Measurements from ENCODE around the gene NBEAL2.

Gene NBEAL2

DNA sequence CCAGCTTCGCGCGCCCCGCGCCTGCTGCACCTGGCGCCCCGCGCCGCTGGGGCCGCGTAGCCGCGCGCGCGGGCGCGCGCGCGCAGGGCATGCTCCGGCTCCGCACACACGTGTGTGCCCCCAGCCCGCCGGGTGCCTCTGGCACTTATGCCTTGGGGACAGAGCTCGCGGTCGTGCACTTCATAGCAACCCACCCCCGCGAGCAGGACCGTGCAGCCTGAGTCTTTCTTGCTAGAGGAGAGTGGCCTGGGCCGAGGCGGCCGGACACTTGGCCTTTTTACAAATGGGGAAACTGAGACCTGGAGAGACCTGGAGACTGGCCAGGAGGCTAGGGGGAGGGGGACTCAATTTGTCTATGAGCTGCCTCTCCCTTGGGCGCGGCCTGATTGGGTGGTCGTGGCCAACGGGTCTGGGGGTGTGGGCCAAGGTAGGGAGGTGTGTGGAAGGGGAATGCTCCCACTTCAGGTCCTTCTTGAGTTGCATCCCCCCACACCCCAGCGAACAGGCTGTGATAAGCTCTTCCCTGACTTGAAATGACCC lies 562 bp downstream of the NBEAL2 start:
- TF ChIP-seq, protein P1, sequence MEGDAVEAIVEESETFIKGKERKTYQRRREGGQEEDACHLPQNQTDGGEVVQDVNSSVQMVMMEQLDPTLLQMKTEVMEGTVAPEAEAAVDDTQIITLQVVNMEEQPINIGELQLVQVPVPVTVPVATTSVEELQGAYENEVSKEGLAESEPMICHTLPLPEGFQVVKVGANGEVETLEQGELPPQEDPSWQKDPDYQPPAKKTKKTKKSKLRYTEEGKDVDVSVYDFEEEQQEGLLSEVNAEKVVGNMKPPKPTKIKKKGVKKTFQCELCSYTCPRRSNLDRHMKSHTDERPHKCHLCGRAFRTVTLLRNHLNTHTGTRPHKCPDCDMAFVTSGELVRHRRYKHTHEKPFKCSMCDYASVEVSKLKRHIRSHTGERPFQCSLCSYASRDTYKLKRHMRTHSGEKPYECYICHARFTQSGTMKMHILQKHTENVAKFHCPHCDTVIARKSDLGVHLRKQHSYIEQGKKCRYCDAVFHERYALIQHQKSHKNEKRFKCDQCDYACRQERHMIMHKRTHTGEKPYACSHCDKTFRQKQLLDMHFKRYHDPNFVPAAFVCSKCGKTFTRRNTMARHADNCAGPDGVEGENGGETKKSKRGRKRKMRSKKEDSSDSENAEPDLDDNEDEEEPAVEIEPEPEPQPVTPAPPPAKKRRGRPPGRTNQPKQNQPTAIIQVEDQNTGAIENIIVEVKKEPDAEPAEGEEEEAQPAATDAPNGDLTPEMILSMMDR (IDR thresholded peaks at IDR 0.05; ENCODE audit: extremely low read depth, insufficient read depth, missing control alignments): no peak
- in situ Hi-C loops (cut with MboI; ENCODE audit: low pct_unique_long_range_greater_than_20kb, low sequenced_read_pairs, unreplicated experiment): no loop called here
- DNase-seq (ENCODE audit: low spot score): no peak

GRCh38 chr3:46981932-46982471 lies 2.5 kb downstream of the NBEAL2 start:
- TF ChIP-seq, protein P1 (IDR thresholded peaks at IDR 0.05; ENCODE audit: extremely low read depth, insufficient read depth, missing control alignments): no peak
- no peak for DNase-seq (ENCODE audit: low spot score)
- in situ Hi-C loops (cut with MboI; ENCODE audit: low pct_unique_long_range_greater_than_20kb, low sequenced_read_pairs, unreplicated experiment): no loop called here

DNA sequence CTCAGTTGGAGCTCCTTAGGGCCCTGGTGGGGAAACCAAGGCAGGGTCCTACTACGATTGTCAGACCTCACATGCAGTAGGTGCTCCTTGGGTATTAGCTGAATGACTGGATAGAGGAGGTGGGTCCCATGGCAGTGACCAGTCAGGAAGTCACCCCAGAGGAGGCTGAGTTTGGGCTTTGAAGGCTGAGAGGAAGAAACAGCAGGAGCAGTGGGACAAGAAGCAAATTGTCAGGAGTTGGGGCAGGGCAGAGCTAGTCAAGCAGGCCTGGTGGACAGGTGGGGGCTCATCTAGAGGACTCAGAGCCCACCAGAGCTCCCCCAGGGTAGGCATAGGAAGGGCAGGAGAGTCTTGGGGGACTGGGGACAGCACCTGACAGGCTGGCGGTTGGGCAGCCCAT lies 3.1 kb downstream of the NBEAL2 start:
- in situ Hi-C loops (cut with MboI; ENCODE audit: low pct_unique_long_range_greater_than_20kb, low sequenced_read_pairs, unreplicated experiment): no loop called here
- DNase-seq (ENCODE audit: low spot score): no peak
- TF ChIP-seq, protein P1 (IDR thresholded peaks at IDR 0.05; ENCODE audit: extremely low read depth, insufficient read depth, missing control alignments): no peak

- no peak for DNase-seq (ENCODE audit: low spot score)
- TF ChIP-seq, protein P1 (IDR thresholded peaks at IDR 0.05; ENCODE audit: extremely low read depth, insufficient read depth, missing control alignments): no peak
- in situ Hi-C loops (cut with MboI; ENCODE audit: low pct_unique_long_range_greater_than_20kb, low sequenced_read_pairs, unreplicated experiment): no loop called here
Measured at GRCh38 chr3:46984591-46985459, 5.4 kb downstream of the NBEAL2 start.

GRCh38 chr3:46985588-46985987 lies 6.1 kb downstream of the NBEAL2 start:
- no peak for DNase-seq (ENCODE audit: low spot score)
- TF ChIP-seq, protein P1 (IDR thresholded peaks at IDR 0.05; ENCODE audit: extremely low read depth, insufficient read depth, missing control alignments): no peak
- in situ Hi-C loops (cut with MboI; ENCODE audit: low pct_unique_long_range_greater_than_20kb, low sequenced_read_pairs, unreplicated experiment): no loop called here

DNA sequence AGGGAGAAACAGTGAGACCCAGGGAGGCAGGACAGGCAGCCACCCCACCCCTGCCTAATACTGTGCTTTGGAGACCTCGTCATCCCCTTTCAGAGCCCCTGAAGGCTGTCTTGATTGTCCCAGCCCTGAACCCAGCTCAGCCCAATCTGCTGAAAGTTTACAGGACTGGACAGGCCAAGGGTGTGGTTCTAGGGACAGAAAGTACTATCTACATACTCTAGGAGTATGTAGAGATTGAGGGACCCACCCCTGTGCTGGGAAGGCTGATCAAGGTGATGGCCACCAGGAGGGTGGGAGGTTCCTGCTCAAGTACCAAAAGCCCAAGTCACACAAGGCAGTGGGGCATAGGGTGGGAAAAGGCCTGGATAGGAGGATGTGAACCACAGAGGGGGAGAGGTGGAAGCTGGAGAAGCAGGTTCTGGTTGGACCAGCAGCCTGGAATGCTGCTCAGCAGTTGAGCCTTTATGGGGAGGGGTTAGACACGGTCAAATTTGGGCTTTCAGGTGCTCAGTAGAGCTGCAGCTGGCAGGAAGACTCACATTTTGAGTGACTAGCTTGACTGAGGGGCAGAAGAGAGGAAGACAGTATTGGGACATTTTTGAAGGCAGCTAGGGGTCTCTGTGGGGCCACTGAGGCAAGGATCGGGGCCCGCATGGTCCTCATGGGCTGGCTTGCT lies 6.7 kb downstream of the NBEAL2 start:
- in situ Hi-C loops (cut with MboI; ENCODE audit: low pct_unique_long_range_greater_than_20kb, low sequenced_read_pairs, unreplicated experiment): no loop called here
- DNase-seq (ENCODE audit: low spot score): no peak
- TF ChIP-seq, protein P1 (IDR thresholded peaks at IDR 0.05; ENCODE audit: extremely low read depth, insufficient read depth, missing control alignments): no peak

Measured in GM13977 (cell line).